GM21423 (cell line): ENCODE measurements around the gene DIMT1.

Source experiments
- ATAC-seq: cut with Tn5 transposase; IDR thresholded peaks from one replicate; pipeline ENCODE4 v1.9.1; 2021; ENCODE audit warnings: mild to moderate bottlenecking, moderate library complexity; ENCODE audit not compliant: unreplicated experiment

The DIMT1 gene

GRCh38 chr5:62403411-62404250, at the start of gene DIMT1:
DIMT1 (minus strand) TSS chr5:62403905; CDS start chr5:62403772, 133 bp downstream.
- ATAC-seq, result peak; percentile 96

- no peak for ATAC-seq
Measured at GRCh38 chr5:62450259-62450658, 46.6 kb upstream of the DIMT1 start.

GRCh38 chr5:62448528-62448927, 44.8 kb upstream of the DIMT1 start:
- no peak for ATAC-seq

GRCh38 chr5:62432621-62433064, 28.9 kb upstream of the DIMT1 start:
- no peak for ATAC-seq

GRCh38 chr5:62431735-62432620, 28.3 kb upstream of the DIMT1 start:
- no peak for ATAC-seq

GRCh38 chr5:62424763-62425162, 21.1 kb upstream of the DIMT1 start:
- ATAC-seq, result no peak

GRCh38 chr5:62421414-62421813, 17.7 kb upstream of the DIMT1 start:
- no peak for ATAC-seq

- ATAC-seq, result no peak
Measured at GRCh38 chr5:62419609-62420008, 15.9 kb upstream of the DIMT1 start.

GRCh38 chr5:62418462-62419076, 14.9 kb upstream of the DIMT1 start:
- no peak for ATAC-seq

GRCh38 chr5:62413711-62414110, 10.0 kb upstream of the DIMT1 start:
- ATAC-seq, result no peak

GRCh38 chr5:62412549-62413329, 9.0 kb upstream of the DIMT1 start, which contains the start of gene IPO11:
IPO11 (plus strand) TSS chr5:62412763; CDS start chr5:62437280, 24,517 bp downstream.
- peak; percentile 98 for ATAC-seq

GRCh38 chr5:62395210-62395950, 8.3 kb downstream of the DIMT1 start:
- ATAC-seq, result no peak

GRCh38 chr5:62386824-62387223, 16.9 kb downstream of the DIMT1 start:
- ATAC-seq, result no peak

GRCh38 chr5:62385816-62386400, 17.8 kb downstream of the DIMT1 start:
- no peak for ATAC-seq

- ATAC-seq, result no peak
Measured at GRCh38 chr5:62385131-62385530, 18.6 kb downstream of the DIMT1 start.

- ATAC-seq, result no peak
Measured at GRCh38 chr5:62376064-62376463, 27.6 kb downstream of the DIMT1 start.

GRCh38 chr5:62375627-62376026, 28.1 kb downstream of the DIMT1 start:
- no peak for ATAC-seq

GRCh38 chr5:62374090-62374489, 29.6 kb downstream of the DIMT1 start:
- ATAC-seq, result no peak

GRCh38 chr5:62373382-62373781, 30.3 kb downstream of the DIMT1 start:
- ATAC-seq, result no peak
